Suppressor macrophage (primary cell): ENCODE measurements around the gene UBE2F.
A peak's percentile ranks its signal among the peaks of the same experiment; 100 is the strongest.

Experiments used
- DNase-seq, 4 experiments: peaks; one replicate each; pipeline ENCODE4 v3.0.0-alpha.2; 2020 to 2022

Gene UBE2F

GRCh38 chr2:238082151-238082550 is 115.3 kb downstream of the UBE2F start:
- no peak for DNase-seq

GRCh38 chr2:238082827-238083226 is 116.0 kb downstream of the UBE2F start:
- DNase-seq, result no peak

- DNase-seq, result no peak
These were observed 117.1 kb downstream of the UBE2F start for GRCh38 chr2:238083919-238084318.

GRCh38 chr2:238084761-238085160 is 117.9 kb downstream of the UBE2F start:
- no peak for DNase-seq

- no peak for DNase-seq
These were observed 119.1 kb downstream of the UBE2F start for GRCh38 chr2:238085899-238086298.

GRCh38 chr2:238087211-238087610 is 120.4 kb downstream of the UBE2F start:
- DNase-seq, result peak in 3 of 4 experiments; percentile 12 to 62 (median 51)

- no peak for DNase-seq
These were observed 124.1 kb downstream of the UBE2F start for GRCh38 chr2:238090887-238091286.

- no peak for DNase-seq
These were observed 124.7 kb downstream of the UBE2F start for GRCh38 chr2:238091436-238092060.
